Stimulated activated CD8-positive, alpha-beta memory T cell treated with anti-CD3 and anti-CD28 coated beads, Interleukin-12 subunit alpha, Interleukin-12 subunit beta, amount 100 ng/mL, for 1 hour (primary cell): ENCODE measurements around the gene PTPN21.

Experiments used
- DNase-seq: peaks from one replicate; pipeline ENCODE4 v3.0.0-alpha.2; 2020; ENCODE audit warnings: low read depth

PTPN21 gene

DNA sequence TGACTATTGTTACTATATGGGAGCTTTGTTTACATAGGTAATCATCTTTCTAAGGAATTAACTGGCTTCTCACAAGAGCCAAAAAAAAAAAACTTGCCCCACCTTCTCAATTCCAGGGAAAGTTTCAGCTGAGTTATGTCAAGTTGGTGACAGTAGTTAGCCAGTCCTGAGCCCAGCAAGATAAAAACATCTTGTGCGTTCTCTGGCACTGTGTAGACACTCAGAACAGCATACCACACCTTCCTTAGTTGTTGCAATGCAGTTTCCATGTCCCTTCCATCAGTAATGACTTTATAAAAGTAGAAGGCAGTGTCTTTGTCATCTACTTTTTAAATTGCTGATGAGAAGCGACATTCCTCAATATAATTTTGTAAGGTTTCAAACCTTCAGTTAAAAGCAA lies 50.2 kb downstream of the PTPN21 start:
- no peak for DNase-seq

- no peak for DNase-seq
Measured at GRCh38 chr14:88503754-88504406, 50.9 kb downstream of the PTPN21 start.

- DNase-seq: no peak
Measured at GRCh38 chr14:88502740-88503139, 52.1 kb downstream of the PTPN21 start.

GRCh38 chr14:88500611-88501010 lies 54.2 kb downstream of the PTPN21 start:
- DNase-seq: no peak

- DNase-seq: no peak
Measured at GRCh38 chr14:88499225-88499624, 55.6 kb downstream of the PTPN21 start.

- no peak for DNase-seq
Measured at GRCh38 chr14:88496414-88496813, 58.4 kb downstream of the PTPN21 start.

GRCh38 chr14:88493392-88494185 lies 61.2 kb downstream of the PTPN21 start:
- no peak for DNase-seq

GRCh38 chr14:88492272-88493089 lies 62.3 kb downstream of the PTPN21 start:
- peak; percentile 33 for DNase-seq

- DNase-seq: no peak
Measured at GRCh38 chr14:88490168-88490567, 64.6 kb downstream of the PTPN21 start.

DNA sequence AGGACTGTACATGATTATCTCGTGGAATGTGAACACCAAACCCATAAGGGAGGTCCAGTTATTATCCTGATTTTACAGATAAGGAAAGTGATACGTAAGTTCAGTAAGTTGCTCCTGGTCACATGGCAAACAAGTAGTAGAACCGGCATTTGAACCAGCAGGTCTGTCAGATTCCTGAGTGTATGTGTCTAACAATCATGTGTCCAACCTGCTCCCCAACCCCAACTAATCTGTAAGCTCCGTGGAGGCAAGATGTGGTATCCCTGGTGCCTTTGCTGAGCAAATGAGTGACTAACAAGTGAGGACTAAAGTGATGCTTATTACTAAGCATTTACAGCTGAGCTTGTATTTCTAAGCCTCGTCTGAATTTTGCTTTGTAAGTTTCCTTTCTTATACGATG lies 65.9 kb downstream of the PTPN21 start:
- no peak for DNase-seq

- DNase-seq: no peak
Measured at GRCh38 chr14:88488081-88488480, 66.7 kb downstream of the PTPN21 start.

DNA sequence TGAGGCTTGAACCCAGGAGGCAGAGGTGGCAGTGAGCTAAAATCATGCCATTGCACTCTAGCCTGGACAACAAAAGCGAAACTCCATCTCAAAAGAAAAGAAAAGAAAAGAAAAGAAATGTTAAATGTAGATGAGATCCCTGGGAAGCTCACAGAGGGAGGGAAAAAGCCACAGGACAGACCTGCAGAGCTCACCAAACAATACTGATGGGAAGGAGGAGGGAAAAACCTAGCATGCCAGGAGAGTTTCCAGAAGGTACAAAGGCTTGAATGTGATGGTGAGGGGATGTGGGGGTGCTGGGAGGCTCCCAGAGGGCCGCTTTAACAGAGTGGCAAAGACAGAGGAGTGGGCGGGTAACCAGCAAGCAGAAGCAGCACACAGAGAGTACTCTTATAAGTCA lies 72.3 kb downstream of the PTPN21 start:
- no peak for DNase-seq

DNA sequence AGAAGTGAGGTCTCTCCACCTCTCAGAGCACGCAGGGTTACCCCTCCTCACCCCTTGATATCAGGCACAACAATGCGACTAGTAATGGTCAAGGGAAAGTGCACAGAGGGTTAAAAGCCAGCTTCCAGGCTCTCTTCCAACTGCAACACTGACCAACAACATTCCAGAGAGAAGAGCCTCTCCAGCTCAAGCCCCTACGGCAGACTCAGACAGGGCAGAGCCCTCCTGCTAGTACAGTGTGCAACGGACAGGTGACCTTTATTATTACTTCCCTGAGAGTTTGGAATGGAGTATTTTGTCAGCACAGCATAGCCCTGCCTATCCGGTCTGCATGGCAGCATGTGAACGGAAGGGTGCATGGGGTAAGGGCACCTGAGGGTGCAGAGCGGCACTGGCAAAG lies 73.0 kb downstream of the PTPN21 start:
- no peak for DNase-seq

- no peak for DNase-seq
Measured at GRCh38 chr14:88481059-88481458, 73.7 kb downstream of the PTPN21 start.

DNA sequence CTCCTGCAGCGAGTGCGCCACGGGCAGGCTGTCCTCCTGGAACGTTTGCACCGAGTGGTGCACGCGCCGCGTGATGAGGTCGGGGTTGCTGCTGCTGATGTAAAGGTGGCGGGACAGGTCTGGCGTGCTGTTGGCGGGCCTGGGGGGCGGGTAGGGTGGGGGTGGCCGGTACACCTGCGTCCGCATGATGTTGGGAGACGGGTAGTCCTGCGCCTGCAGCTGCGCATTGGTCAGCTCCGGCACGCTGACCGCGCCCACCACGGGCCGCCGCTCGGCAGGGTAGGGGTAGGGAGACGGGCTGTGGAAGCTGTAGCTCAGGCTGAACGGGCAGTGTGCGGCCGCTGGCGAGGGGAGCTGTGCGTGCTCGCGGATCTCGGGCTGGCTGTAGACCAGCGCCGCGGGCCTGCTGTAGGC lies 75.2 kb downstream of the PTPN21 start:
- no peak for DNase-seq

DNA sequence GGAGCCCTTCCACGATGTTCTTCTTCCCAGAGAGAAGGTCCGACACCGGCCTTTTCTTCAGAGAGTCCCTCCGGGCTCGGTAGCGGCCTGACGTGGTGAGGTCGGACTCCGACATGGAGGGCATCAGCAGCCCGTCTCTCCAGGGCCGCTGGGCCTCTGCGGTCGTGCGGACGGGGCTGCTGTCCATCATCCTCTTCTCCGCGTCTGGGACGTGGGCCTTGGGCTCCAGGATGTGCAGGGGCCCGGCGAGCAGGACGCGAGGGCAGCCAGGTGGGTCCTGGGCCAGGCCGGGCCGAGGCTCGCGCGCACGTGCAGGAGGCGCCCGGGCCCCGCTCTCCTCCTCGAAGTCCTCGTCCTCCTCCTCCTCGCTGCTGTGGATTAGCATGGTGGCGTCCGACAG lies 75.9 kb downstream of the PTPN21 start:
- no peak for DNase-seq

DNA sequence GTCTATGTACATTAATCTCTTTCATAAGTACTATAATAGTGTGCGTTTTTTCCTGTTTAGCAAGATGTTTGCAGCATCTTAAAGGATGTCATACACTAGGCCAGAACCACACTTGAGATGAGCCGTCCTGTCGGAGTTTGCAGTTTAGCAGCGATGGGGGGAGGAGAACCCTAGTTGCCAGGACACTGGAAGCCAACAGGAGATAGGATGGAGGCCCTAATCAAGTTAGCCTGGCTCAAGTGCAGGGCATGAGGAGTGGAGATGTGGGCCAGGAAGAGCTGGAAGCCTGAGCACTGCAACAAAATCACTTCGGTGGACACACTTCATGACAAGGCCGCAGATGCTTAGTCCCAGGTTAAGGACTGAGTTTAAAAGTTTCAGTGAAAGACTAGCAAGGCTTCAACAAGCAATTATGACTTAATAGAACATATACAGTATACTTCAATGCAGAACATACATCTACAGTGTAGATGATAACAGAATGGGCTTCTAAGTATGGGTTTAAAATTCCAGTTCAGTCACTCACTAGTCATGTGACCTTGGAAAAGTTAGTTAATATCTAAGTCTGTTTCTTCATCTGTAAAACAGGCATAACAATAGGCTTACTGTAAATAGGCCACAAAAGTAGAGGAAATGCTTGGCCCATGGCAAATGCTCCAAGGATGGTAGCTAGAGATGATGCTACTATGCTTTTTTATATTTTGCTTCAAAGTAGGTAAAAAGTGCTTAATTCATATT lies 77.1 kb downstream of the PTPN21 start:
- no peak for DNase-seq

- DNase-seq: no peak
Measured at GRCh38 chr14:88476825-88477224, 78.0 kb downstream of the PTPN21 start.

DNA sequence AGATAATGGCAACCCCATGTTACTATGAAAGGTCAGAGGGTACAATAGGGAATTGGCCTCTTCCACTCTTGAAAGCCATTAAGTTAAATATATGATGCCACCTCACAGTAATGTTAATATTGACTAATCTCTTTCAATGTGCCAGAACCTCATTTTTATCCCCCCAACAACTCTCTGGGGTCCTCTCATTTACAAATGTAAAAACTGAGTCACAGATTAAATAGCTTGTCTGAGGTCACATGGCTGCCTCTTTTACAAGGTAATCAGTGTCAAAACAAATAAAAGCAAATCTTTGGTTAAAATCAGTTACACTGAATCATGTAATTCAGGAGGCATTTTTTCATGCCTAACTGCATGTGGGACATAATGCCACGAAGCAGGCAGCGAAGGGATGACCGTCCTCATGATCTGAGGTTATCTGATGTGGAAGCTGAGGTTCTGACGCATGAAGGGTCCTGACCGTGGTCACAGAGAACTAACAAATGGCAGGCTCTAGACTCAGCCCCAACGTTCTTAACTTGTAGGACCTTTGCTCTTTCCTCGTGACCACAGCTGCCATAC lies 78.5 kb downstream of the PTPN21 start:
- DNase-seq: no peak

GRCh38 chr14:88473791-88474190 lies 81.0 kb downstream of the PTPN21 start:
- no peak for DNase-seq

GRCh38 chr14:88470542-88471440 lies 84.0 kb downstream of the PTPN21 start:
- no peak for DNase-seq
